Measurements from ENCODE around the gene IFTAP.

Gene IFTAP

GRCh38 chr11:36598051-36598450 is 3.7 kb downstream of the IFTAP start, which contains the start of gene RAG2:
RAG2 (minus strand) TSS chr11:36598236; CDS start chr11:36594168, 4,068 bp downstream.
- no peak for DNase-seq (ENCODE audit: low read depth, low spot score)

GRCh38 chr11:36600180-36600579 is 5.9 kb downstream of the IFTAP start:
- no peak for DNase-seq (ENCODE audit: low read depth, low spot score)

GRCh38 chr11:36601155-36601554 is 6.9 kb downstream of the IFTAP start:
- DNase-seq (ENCODE audit: low read depth, low spot score): no peak

GRCh38 chr11:36602135-36602534 is 7.8 kb downstream of the IFTAP start:
- DNase-seq (ENCODE audit: low read depth, low spot score): no peak

GRCh38 chr11:36605221-36606216 is 11.2 kb downstream of the IFTAP start:
- DNase-seq (ENCODE audit: low read depth, low spot score): no peak

- no peak for DNase-seq (ENCODE audit: low read depth, low spot score)
These were observed 14.3 kb downstream of the IFTAP start for GRCh38 chr11:36608491-36609199.

GRCh38 chr11:36609383-36609782 is 15.1 kb downstream of the IFTAP start:
- DNase-seq (ENCODE audit: low read depth, low spot score): no peak

GRCh38 chr11:36615826-36616225 is 21.5 kb downstream of the IFTAP start:
- no peak for DNase-seq (ENCODE audit: low read depth, low spot score)

GRCh38 chr11:36617543-36618362 is 23.5 kb downstream of the IFTAP start:
- no peak for DNase-seq (ENCODE audit: low read depth, low spot score)

GRCh38 chr11:36618363-36619047 is 24.2 kb downstream of the IFTAP start:
- DNase-seq (ENCODE audit: low read depth, low spot score): no peak

GRCh38 chr11:36619502-36619901 is 25.2 kb downstream of the IFTAP start:
- DNase-seq (ENCODE audit: low read depth, low spot score): no peak

GRCh38 chr11:36620246-36620645 is 25.9 kb downstream of the IFTAP start:
- no peak for DNase-seq (ENCODE audit: low read depth, low spot score)

- no peak for DNase-seq (ENCODE audit: low read depth, low spot score)
These were observed 28.3 kb downstream of the IFTAP start for GRCh38 chr11:36622431-36623136.

GRCh38 chr11:36623494-36623893 is 29.2 kb downstream of the IFTAP start:
- no peak for DNase-seq (ENCODE audit: low read depth, low spot score)

- no peak for DNase-seq (ENCODE audit: low read depth, low spot score)
These were observed 32.7 kb downstream of the IFTAP start for GRCh38 chr11:36627006-36627405.

GRCh38 chr11:36627471-36627870 is 33.2 kb downstream of the IFTAP start:
- no peak for DNase-seq (ENCODE audit: low read depth, low spot score)

GRCh38 chr11:36628141-36628540 is 33.8 kb downstream of the IFTAP start:
- no peak for DNase-seq (ENCODE audit: low read depth, low spot score)

GRCh38 chr11:36628765-36629244 is 34.5 kb downstream of the IFTAP start:
- no peak for DNase-seq (ENCODE audit: low read depth, low spot score)

- DNase-seq (ENCODE audit: low read depth, low spot score): no peak
These were observed 37.5 kb downstream of the IFTAP start for GRCh38 chr11:36631774-36632173.

Data from activated naive CD8-positive, alpha-beta T cell treated with anti-CD3 and anti-CD28 coated beads, Interleukin-2, amount 50 U/mL, for 16 hours (primary cell).